Astrocyte (in vitro differentiated cells and primary cell): Measurements from ENCODE around the gene VAX1. TPM values are rescaled to one million over a fixed set of nuclear protein-coding genes. Genes with fewer than 3 reads are reported as not detected.
"Not testable (repeated sequence)": the region's sequence is repeated elsewhere in the genome, so short reads cannot be mapped to it uniquely, and the experiment has no call there.

Experiments
- DNase-seq: peaks from one replicate; pipeline ENCODE4 v3.0.0-alpha.2; 2010; ENCODE audit warnings: low read depth
- FAIRE-seq: peaks from 2 replicates; lab custom pipeline; 2011; peaks lifted over from hg19 to GRCh38; lab: Jason Lieb, UNC
- H2AFZ ChIP-seq: 2 replicates; pipeline ENCODE4 v1.6.0; 2012; ENCODE audit warnings: low read depth, low read length, inconsistent platforms
- H3K27ac ChIP-seq: 2 replicates; pipeline ENCODE4 v1.5.1; 2011; ENCODE audit warnings: low read depth, low read length, inconsistent platforms
- H3K27me3 ChIP-seq: 2 replicates; pipeline ENCODE4 v1.6.0; 2011; ENCODE audit warnings: low read length, inconsistent platforms; ENCODE audit not compliant: insufficient read depth
- H3K36me3 ChIP-seq: 2 replicates; pipeline ENCODE4 v1.5.1; 2011; ENCODE audit warnings: low read length, inconsistent platforms; ENCODE audit not compliant: insufficient read depth
- H3K4me1 ChIP-seq: 2 replicates; pipeline ENCODE4 v1.5.1; 2011; ENCODE audit warnings: low read length, inconsistent platforms; ENCODE audit not compliant: insufficient read depth
- H3K4me2 ChIP-seq: 2 replicates; pipeline ENCODE4 v1.6.0; 2012; ENCODE audit warnings: low read length, inconsistent platforms
- H3K4me3 ChIP-seq: 2 replicates; pipeline ENCODE4 v1.5.1; 2011; ENCODE audit warnings: low read depth, mild to moderate bottlenecking, low read length, inconsistent platforms; ENCODE audit not compliant: insufficient read depth
- H3K79me2 ChIP-seq: 2 replicates; pipeline ENCODE4 v1.6.0; 2012; ENCODE audit warnings: mild to moderate bottlenecking, low read length, inconsistent platforms; ENCODE audit not compliant: insufficient read depth
- H3K9ac ChIP-seq: 2 replicates; pipeline ENCODE4 v1.6.0; 2012; ENCODE audit warnings: mild to moderate bottlenecking, low read length, inconsistent platforms
- H3K9me3 ChIP-seq: 2 replicates; pipeline ENCODE4 v1.5.1; 2012; ENCODE audit warnings: low read depth, mild to moderate bottlenecking, low read length, inconsistent platforms; ENCODE audit not compliant: insufficient read depth
- H4K20me1 ChIP-seq: 2 replicates; pipeline ENCODE4 v1.6.0; 2012; ENCODE audit warnings: low read length, inconsistent platforms; ENCODE audit not compliant: insufficient read depth
- H3K27ac Mint-ChIP-seq: one replicate; pipeline ENCODE4 v1.8.0; 2021; ENCODE audit warnings: mild to moderate bottlenecking, mixed read lengths; ENCODE audit not compliant: unreplicated experiment
- H3K27me3 Mint-ChIP-seq: one replicate; pipeline ENCODE4 v1.8.0; 2021; ENCODE audit warnings: low read depth, mixed read lengths; ENCODE audit not compliant: unreplicated experiment
- H3K36me3 Mint-ChIP-seq: one replicate; pipeline ENCODE4 v1.8.0; 2021; ENCODE audit warnings: low read depth, mixed read lengths; ENCODE audit not compliant: unreplicated experiment
- H3K4me1 Mint-ChIP-seq: one replicate; pipeline ENCODE4 v1.8.0; 2021; ENCODE audit warnings: low read depth, mixed read lengths; ENCODE audit not compliant: unreplicated experiment
- H3K4me3 Mint-ChIP-seq: one replicate; pipeline ENCODE4 v1.8.0; 2021; ENCODE audit warnings: mild to moderate bottlenecking, moderate library complexity, mixed read lengths; ENCODE audit not compliant: unreplicated experiment
- H3K9me3 Mint-ChIP-seq: one replicate; pipeline ENCODE4 v1.8.0; 2021; ENCODE audit warnings: mild to moderate bottlenecking, mixed read lengths; ENCODE audit not compliant: unreplicated experiment
- EZH2 ChIP-seq: IDR thresholded peaks from 2 replicates; pipeline ENCODE4 v1.6.1; 2012; ENCODE audit warnings: mild to moderate bottlenecking, low read length, inconsistent platforms; ENCODE audit not compliant: insufficient read depth
- total RNA-seq: library from RNA; stranded (reverse); gene quantifications from 2 replicates; pipeline ENCODE4 v1.2.1, GENCODE V29; 2021
- TF ChIP-seq, protein P1 (sequence below): IDR thresholded peaks from 2 replicates; pipeline ENCODE4 v1.5.1; 2011; ENCODE audit warnings: low read depth, mild to moderate bottlenecking, inconsistent platforms, low read length, moderate library complexity; ENCODE audit not compliant: insufficient read depth

The VAX1 gene
- total RNA-seq, 1 donor from 2014 or later: 0.34 TPM

DNA sequence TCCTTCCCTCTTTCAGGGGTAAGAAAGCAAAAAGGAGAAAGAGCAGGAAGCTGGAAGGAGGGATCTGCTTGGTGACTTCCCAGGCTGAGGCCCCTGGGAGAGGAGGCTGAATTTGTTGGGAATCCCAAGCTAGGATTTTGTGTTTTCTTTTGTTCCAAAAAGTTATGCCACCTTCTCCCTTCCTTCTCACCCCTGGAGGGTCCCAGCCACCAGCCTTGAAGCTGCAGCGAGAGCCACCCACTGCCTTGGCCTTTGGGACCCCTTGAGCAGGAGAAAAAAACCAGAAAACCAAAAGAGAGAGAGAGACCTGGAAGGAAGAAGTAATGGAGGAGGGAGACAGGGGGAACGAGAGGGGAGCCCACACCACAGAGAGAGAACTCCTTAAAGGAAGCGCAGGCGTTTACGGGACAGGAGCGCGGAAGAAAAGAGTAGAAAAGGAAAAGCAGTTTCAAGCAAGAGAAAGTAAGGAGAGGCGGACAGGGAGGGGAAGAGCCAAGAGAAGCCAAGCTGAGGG, 7.2 kb downstream of the VAX1 start:
- Mint-ChIP-seq H3K4me3 (peak overlapping the region; percentile 18), H3K27me3 (peaks cover 75% of the 10 kb centered on the region)
- H3K4me3 ChIP-seq: no peak overlapping the region

DNA sequence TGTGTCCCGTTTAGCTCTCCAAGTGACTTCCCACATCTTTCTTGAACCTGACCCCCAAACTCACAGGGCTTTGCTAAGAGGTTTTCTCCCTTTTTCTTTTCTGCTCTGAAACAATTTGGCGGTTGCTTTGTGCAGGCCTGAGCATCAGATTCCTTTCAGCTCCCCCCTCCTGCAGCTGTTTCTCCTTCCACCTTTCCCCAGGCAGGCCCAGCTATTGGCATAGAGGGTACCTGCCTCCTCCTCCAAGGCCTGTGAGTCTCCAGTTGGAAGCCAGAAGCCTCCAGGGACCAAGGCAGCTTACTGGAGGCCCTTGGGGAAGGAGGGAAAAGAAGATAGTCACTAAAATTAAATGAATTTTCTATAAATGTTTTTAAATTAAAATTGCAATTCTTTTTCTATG, 7.7 kb downstream of the VAX1 start:
- Histone ChIP-seq H3K27me3 (peaks cover 65% of the 10 kb centered on the region), H3K79me2 (no peaks in the 10 kb centered on the region), H4K20me1 (peaks cover 3% of the 10 kb centered on the region), H3K4me1 (peaks cover 18% of the 10 kb centered on the region), H3K4me3 (no peak overlapping the region), H2AFZ (no peak overlapping the region), H3K4me2 (no peak overlapping the region), H3K9ac (no peak overlapping the region), H3K27ac (no peak overlapping the region), H3K9me3 (no peaks in the 10 kb centered on the region), H3K36me3 (no peaks in the 10 kb centered on the region)
- Mint-ChIP-seq H3K9me3 (peaks cover 6% of the 10 kb centered on the region), H3K27me3 (peaks cover 75% of the 10 kb centered on the region), H3K36me3 (peaks cover 3% of the 10 kb centered on the region), H3K27ac (no peak overlapping the region), H3K4me1 (peaks cover 6% of the 10 kb centered on the region), H3K4me3 (no peak overlapping the region)
- no peak for DNase-seq
- no peak for FAIRE-seq
- no peak for TF ChIP-seq EZH2
- TF ChIP-seq, protein P1, sequence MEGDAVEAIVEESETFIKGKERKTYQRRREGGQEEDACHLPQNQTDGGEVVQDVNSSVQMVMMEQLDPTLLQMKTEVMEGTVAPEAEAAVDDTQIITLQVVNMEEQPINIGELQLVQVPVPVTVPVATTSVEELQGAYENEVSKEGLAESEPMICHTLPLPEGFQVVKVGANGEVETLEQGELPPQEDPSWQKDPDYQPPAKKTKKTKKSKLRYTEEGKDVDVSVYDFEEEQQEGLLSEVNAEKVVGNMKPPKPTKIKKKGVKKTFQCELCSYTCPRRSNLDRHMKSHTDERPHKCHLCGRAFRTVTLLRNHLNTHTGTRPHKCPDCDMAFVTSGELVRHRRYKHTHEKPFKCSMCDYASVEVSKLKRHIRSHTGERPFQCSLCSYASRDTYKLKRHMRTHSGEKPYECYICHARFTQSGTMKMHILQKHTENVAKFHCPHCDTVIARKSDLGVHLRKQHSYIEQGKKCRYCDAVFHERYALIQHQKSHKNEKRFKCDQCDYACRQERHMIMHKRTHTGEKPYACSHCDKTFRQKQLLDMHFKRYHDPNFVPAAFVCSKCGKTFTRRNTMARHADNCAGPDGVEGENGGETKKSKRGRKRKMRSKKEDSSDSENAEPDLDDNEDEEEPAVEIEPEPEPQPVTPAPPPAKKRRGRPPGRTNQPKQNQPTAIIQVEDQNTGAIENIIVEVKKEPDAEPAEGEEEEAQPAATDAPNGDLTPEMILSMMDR: no peak

More for the DNA sequence above, 7.2 kb downstream of the VAX1 start:
- H3K9ac ChIP-seq: no peak overlapping the region
- DNase-seq: no peak
- peak overlapping the region; percentile 50 for H2AFZ ChIP-seq
- H3K9me3 ChIP-seq: no peaks in the 10 kb centered on the region
- Mint-ChIP-seq H3K9me3 (peaks cover 6% of the 10 kb centered on the region), H3K36me3 (peaks cover 3% of the 10 kb centered on the region), H3K27ac (peak overlapping the region; percentile 34), H3K4me1 (peaks cover 7% of the 10 kb centered on the region)
- peak overlapping the region; percentile 72 for H3K4me2 ChIP-seq
- peaks cover 18% of the 10 kb centered on the region for H3K4me1 ChIP-seq
- FAIRE-seq: no peak
- no peaks in the 10 kb centered on the region for H3K36me3 ChIP-seq
- peaks cover 3% of the 10 kb centered on the region for H4K20me1 ChIP-seq
- H3K79me2 ChIP-seq: no peaks in the 10 kb centered on the region
- H3K27ac ChIP-seq: no peak overlapping the region
- peaks cover 69% of the 10 kb centered on the region for H3K27me3 ChIP-seq
- TF ChIP-seq EZH2: no peak
- TF ChIP-seq, protein P1: no peak

DNA sequence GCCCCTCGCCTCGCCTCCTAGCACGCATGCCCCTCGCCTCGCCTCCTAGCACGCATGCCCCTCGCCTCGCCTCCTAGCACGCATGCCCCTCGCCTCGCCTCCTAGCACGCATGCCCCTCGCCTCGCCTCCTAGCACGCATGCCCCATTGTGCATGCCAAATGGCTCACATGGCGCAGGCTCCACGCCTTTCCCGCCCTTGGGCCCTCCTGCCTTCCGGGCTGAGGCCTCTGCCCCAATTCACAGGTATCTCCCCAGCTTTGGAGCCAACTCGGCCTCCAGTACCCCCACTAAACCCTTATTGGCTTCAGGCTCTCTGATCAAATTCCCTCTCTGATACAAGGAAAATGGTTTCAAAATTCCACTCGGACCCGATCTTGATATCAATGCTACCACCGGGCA, 11.4 kb downstream of the VAX1 start:
- H3K4me1 ChIP-seq, FAIRE-seq, H3K4me2 ChIP-seq, H3K36me3 ChIP-seq, H3K4me1 Mint-ChIP-seq, H3K27ac Mint-ChIP-seq, H3K36me3 Mint-ChIP-seq, DNase-seq, H3K9me3 Mint-ChIP-seq, H4K20me1 ChIP-seq, H3K9ac ChIP-seq, H3K79me2 ChIP-seq, H3K27ac ChIP-seq, H3K9me3 ChIP-seq, H2AFZ ChIP-seq, H3K4me3 ChIP-seq, H3K4me3 Mint-ChIP-seq: not testable (repeated sequence)
- H3K27me3 Mint-ChIP-seq: peaks cover 52% of the 10 kb centered on the region
- H3K27me3 ChIP-seq: peaks cover 33% of the 10 kb centered on the region
